NCI-H187 (cell line): ENCODE results near the gene RAD51B.

Experiments used
- DNase-seq, 2 experiments: peaks; one replicate each; lab custom pipeline; 2025; lab: John Stamatoyannopoulos, UW

The RAD51B gene

DNA sequence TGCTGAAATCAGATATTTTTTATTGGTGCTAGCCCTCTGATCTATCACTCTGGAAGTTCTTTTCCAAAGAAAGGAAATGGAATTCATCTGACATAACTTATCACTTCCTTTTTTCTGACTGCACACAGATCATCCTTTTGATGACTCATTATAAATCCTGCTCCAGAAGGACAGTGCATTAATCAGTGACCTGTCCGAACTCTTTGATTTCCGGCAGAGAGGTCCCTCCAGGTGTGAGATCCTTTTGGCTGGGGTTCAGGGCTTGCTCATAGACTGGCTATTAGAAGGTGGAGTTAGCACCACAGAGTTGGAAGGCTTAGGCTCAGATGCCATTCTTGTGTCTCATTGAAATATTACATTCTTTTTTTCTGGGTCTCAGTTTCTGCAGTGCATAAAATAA, 645.1 kb downstream of the RAD51B start:
- DNase-seq, result no peak

DNA sequence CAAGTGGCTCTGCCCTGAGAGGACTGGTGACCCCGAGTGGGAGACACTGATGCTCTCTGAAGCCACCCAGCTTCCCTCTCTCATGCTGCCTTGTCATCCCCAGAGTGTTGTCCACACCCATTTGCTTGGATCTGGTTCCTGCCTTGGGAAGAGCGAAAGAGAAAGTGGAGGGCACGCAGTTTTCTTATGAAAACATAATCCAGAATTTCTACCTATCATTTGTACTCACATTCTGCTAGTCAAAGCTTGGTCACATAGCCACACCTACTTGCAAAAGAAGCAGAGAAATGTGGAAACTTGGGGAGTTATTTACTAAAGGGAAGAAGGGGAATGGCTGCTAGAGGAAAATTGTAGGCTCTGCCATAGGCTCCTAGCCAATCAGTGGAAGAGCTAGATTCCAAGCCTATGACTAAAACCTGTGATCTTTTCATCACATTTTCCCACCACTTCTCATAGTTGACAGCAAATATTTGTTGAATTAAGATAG, 647.0 kb downstream of the RAD51B start:
- no peak for DNase-seq

DNA sequence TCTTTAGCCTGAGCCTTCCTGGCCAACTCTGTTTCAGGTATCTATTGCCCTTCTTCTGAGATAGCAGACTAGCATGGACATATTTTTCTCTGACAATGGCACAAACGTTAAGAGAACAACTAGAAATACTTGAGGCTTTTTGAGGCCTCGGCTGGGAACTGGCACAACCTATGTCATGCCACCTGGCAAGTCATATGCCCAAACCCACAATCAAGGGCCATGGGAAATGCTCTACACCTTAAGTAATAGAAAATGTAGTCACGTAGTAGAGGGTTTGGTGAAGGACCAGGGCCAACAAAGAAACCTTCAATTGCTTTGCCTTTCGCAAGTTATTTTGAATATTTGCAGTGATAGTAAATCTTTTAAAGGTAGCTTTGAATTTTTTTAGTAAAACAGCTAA, 647.8 kb downstream of the RAD51B start:
- DNase-seq, result no peak

DNA sequence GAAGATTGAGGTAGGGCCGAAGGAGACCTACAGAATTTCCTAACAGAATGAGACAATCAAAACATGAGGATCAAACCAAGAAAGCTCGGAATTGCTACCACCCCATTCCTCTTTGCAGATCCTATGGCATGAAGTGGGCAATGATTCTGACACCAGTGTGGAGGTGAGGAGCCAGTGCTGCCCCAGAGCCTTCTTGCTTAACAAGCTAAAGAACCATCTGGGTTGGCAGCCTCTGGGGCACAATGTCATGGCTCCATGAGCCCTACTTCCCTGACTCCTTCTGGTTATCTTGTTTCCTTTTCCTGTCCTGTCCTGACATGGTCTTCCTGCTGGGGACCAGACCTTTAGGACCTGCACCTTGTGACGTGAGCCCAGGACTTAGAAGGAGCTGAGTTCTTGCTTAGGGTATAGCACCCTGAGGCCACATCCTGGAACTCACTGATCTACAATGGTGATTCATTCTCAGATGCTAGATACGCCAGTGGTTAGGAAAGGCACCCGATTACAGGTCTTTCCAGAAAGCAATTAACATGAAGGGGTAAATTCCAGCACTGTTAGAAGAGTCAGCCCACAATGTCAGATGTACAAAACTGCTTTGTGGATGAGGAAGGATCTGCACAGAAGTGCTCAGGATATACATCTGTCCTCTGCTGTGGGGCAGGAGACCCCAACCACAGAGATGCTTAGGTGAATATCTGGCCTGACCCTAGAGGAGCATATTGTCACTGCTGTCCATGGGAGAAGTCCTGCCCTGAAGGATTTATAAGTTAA, 649.0 kb downstream of the RAD51B start:
- DNase-seq, result no peak

DNA sequence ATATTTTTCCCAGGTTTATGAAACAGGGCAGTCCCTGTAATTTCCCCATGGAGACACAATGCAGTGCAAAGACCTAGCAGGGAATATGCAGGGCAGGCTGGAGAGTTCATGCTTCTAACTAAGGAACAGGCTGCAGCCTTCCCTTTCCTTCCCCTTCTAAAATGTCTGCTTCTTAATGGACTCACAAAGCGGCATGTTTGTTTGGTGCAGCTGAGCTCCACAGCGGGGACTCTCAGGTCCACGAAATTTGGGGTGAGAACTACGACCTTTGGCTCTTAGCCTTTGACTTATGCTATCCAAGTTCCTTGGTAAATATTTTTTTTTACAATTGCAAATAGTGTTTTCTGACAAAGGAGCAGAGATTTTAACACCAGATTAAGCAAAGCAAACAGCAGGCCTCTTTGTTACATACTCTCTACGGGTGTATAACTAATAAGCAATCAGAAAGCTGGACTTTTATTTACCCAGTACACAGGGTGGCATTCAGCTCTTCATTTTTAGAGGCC, 649.7 kb downstream of the RAD51B start:
- DNase-seq, result no peak

DNA sequence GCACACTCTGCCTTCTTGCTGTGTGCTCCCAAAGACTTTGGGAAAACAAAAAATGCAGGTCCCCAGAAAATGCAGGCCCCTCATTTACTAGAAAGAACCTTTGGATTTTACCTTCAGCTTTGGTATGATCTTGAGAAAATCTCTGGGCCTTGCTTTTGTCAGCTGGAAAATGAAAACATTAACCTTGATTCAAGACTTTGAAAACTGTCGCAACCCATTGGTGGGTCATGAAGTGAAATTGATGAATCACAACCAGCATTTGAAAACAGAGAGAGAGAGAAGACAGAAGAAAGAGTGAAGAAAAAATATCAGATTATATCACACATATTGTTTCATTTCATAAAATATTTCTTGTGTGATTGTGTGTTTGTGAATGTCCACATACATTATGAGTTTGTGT, 650.8 kb downstream of the RAD51B start:
- no peak for DNase-seq

DNA sequence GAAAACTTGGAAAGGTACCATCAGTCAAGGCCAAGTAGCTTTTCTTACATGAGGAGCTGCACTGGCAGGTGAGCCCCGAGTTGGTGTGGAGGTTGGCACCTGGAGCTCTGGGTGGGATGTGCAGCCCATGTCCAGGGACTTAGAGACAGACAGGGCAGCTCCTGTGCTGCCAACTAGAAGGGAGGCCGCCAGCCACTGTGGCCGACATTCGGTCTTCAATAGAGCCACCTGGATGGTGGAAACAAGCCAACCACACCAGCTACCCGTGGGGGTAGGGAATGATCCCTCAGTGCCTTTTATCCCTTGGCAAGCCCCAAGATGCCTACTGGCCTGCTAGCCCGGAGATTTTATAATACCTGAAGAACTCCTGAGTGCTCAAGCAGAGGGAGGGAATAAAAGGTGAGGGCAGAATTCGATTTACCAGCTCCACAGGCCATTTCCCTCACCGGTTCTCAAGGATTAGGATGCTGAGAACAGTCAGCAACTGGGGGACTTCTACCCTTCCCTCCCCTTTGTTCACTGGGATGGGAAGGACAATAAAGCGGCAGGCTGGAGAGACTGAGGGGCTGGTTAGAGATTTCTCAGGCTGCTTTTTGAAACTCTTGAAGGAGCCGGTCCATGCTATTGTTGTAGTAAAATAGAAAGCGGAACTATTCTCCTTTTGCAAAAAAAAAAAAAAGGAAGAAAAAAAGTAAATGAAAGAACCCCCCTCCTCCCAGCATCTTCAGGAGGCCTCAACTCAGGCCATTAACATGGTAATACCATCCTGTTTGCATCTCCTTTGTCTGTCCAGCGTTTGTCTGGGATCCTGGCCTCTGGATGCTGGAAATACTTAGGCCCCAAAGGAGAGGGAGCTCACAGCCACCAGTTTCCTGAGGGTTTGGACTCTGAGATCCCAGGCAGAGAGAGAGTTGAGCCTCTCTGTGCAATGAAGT, 651.7 kb downstream of the RAD51B start:
- no peak for DNase-seq

DNA sequence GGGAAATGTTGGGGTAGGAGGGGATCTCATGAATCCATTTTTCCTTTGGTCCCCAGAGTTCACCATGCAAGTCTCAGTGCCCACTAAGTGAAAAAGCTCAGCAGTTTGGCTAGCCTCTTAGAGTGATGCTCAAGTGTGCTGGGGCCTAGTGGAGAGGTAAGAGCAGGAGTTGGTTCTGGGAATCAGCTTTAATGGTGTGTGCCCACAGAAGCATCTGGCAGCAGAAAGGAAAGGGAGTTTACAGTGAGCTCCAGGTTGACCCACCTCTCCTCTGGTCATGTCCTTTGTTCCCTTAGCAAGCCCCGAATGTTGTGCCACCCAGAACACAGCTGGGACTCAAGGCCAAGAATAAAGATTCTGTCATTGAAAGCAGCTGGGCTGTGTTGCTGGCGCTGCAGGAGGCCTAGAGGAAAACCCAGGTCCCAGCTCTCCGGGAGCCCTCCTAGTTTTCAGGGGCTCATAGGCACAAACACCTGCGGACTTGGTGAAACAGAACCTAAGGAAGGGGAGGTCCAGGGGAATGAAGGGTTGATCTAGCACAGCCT, 652.5 kb downstream of the RAD51B start:
- no peak for DNase-seq

DNA sequence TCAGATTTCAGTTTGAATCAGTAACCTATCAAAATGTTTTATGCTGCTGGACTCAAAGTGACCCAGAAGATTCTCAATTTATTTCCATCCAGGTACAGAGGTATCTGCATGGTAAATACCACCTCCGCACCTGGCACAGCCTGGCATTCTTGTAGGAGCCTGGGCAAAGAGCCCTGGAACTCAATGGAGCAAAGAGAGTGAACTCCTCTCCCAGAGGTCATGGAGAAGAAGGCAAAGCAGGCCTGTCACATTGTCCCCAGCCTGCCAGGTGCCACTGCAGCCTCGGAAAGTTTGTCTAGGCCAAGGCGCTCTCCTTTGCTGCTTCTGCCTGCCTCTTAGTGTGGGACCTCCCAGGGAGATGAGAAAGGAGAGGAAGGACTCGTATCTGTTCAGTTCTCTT, 653.5 kb downstream of the RAD51B start:
- no peak for DNase-seq

DNA sequence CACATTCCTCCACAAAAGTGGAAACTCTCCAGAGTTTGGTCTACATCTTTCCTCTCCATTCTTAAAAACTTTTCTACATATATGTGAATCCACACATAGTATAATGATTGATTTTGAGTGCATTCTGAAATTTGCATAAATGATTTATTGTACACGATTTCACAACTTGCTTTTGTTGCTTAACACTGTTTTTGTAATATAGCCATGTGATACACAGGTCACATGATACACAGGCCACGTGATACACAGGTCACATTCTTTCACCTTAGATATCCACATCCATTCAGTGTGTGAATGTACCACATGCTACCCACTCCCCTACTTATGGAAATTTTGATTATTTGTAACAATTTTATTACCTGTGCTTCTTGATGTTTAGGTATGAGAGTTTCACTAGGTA, 654.2 kb downstream of the RAD51B start:
- no peak for DNase-seq

DNA sequence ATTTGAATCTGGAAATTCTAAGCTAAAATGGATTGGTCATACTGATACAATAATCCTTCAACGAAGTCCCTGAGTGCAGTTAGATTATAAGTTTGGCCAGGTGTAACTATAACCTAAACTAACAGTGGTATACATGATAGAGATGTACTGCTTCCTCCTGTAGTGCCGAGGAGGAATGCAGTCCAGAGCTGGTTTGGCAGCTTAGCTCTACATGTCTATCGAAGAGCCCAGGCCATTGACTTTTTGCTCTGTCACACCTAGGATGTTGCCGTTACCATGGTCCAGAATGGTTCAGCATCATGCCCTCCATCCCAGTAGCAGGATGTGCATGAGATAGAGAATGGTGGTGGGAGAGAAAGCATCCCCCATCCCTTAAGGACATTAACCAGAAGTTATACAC, 655.2 kb downstream of the RAD51B start:
- no peak for DNase-seq

DNA sequence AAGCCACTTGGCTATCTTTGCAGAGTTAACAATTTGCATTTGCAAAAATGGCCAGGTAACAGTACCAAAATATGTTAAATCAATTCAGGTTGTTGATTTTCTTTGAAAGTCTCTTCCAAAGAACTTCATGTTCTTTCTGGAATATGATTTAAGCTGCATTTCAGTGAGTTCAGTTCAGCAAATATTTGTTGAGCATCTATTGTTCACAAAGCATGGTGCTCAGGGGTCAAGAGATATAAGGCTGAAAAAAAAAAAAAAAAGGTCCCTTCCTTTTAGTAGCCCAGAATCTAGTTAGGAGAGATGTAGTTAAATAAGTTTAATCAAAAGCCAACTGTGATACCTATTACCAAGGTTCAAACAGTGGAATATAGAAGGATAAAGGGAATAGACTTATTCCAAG, 656.2 kb downstream of the RAD51B start:
- DNase-seq, result no peak

DNA sequence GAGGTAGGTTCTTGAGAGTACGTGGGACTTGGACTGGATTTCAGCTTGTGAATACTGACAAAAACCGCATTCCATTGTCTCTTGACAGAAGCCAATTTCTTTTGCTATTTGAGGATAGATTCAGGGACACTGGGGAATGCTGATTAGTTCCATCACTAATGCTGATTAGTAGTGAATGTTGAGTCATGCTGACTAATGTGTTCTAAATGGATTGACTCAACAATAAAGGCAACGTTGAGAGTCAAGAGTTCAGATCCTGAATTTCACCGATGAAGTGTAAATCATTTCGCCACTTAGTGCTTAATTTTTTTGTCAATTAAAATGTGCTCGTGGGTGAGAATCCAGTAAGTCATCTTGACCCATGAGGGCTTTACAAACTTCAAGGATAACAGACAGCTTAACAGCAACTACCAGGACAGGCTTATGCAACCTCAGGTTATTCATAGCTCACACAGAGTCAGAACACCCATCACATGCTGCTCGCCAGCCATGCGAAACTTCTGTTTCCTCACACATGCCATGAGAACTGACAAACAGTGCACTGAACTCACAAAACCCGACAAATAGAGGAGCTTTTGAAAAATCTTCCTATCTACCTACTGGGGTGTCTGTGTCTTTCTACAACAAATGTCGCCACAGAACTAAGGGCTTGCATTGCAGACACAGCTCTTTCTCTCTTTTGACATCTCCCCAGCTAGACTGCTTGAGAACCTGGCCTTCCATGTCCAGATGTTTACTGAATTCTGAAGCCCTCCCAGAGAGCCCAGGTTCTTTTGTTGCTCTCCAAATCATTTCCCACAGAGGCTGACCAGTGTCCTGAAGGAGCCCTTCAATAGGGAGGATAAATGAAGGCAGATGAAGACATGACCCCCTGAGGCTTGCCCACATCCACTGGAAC, 656.9 kb downstream of the RAD51B start:
- DNase-seq, result no peak

DNA sequence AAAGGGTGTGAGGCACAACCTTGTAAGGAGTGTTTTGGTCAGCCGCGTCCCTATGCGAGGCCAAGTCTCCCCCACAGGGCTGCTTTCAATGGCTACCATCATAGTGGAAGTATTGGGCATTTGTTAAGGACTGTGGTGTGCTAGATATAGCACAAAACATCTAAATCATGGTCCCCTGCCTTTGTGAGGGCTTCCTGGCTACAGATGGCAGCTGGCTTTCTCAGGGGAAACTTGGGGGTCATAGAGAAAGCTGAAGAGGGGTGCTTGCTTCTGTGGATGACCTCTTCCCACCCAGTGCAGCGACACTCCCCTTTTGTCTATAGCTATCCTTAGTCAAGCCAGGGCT, 657.5 kb downstream of the RAD51B start:
- DNase-seq, result no peak

DNA sequence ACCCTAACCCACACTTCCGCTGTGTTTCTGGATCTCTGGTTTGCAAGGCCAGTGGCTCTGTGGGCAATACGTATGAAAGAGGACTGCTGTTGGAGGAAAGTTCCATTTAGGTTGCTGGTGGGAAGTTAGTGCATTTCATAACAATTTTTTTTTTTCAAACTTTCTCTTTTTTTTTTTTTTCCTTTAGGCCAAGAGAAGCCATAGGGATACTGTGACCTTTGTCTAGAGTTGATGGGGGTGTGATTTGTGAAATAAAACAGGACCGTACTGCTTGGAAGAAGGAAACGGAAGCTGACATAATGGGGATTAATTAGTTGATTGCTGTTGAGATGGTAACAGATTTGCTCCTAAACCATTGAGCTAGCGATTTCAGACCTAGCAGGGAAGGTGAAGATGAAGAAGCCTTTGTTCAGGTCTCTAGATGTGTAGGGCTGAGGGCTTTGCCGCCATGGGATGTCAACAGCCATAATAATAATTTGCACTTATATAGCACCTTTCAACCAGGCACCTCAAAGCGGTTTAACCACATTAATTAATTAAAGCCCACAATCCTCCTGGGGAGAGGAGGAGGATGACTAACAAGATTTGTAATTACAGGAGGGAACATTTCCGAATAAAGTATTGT, 658.0 kb downstream of the RAD51B start:
- no peak for DNase-seq

DNA sequence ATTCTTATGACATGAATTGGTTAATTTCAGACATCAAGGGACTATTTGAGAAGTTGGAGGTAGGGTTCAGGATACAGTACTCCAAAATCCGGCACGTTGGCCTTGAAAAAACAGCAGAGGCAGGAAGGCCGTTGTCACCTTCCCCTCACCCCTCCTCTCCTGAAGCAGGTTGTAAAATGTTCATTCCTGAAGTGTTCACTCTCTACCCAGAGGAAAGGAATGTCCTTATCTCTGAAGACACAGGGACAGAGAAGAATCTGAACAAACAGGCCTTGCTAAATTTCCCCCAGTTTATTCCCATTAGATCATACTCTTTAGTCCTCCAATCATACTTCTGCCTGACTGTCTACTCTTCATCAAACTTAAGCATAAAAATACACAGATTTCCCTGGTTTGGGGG, 659.7 kb downstream of the RAD51B start:
- DNase-seq, result no peak

DNA sequence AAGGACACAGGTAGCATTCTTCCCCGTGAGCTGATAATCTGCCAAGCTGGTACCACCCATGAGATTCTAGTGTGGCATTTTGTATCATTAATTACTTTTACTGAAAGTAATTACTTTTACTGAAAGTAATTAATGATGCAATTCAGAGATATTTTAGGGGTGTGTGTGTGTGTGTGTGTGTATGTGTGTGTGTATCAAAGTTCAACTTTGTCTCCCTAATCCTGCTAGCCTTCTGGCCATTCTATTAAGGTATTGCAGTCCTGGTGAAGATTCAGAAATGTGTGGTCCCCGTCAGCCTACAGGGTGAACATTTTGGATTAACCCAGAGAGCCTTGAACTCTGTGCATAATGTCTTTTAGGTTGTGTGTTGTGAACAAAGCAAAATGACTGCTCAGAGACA, 662.4 kb downstream of the RAD51B start:
- DNase-seq, result no peak

DNA sequence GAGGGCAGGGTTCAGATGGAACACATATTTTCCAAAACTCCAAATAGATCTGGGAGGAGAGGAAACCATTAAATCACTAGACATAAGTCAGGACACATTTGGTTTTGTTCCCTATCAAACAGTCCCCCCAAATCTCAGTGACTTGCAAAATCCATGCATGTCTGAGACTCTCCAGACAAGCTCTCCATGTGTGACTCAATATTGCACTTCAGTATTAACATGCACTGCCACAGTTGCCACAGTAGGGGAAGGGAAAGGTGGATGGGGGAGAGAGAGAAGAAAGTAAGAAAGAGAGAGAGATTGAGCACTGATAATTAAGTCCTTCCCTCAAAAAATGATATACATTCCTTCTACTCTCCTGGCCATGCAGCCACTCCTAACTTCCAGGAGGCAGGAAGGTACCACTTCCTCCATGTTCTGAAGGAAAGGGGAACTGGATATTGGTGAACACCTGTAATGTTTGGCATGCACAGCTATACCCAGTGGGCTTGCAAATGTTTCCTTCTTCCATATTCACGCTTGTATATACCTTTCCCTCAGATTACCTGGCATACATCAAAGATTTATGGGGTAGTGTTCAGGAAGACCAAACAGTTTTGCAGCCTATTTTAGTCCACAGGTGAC, 663.3 kb downstream of the RAD51B start:
- no peak for DNase-seq

DNA sequence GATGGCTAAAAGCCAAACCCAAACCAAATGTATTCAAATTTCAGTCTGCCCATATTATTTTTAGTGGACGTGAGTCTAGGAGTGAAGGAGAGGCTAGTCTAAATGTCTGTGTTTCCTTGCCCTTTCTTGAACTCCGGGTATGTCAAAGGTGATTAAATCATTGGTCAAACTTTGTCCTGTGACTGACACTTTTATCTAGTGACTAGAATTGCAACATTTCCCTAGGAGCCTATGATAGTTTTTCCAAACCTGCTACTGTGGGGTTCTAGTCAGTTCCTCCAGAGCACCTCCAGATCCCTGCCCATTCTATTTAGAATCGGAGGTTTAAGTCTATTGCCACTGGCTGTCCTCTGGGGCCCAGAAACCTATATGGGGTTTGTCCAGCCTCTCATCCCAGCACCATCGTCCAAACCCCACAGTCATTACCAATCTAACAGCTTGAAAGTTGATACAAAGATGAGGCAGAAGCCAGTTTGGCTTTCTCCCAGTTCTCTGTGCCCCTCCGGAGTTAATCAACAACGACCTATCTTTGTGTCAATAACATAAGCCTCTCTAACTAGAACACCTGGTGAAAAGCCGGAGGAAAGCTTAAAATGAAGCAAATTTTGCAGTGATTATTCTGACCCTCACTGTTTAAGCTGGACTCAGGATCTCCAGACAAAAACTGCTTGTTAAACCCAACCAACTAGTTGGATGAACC, 666.6 kb downstream of the RAD51B start:
- DNase-seq, result no peak

DNA sequence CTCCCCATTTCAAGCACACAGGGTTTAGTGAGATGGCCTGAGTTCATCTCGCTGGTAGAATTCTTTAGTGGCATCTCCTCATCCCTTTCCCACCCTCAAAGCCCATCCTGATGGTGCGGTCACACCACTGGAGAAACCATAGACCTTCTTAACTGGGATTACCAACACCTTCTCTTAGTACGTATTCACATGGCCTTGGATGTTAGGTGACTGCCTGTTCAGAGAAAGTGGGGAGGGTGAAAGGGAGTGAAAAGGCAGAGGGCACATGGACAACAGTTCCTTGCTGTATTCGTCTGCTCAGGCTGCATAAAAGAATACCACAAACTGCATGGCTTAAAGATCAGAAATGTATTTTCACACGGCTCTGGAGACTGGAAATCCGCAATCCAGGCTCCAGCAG, 667.2 kb downstream of the RAD51B start:
- DNase-seq, result no peak
